Esophagus (tissue), 2 donors: ENCODE data around the gene METTL13. TPM values are rescaled to one million over a fixed set of nuclear protein-coding genes. Genes with fewer than 3 reads are reported as not detected.

Experiments
- H3K27ac ChIP-seq, 2 donors: one replicate each; pipeline ENCODE4 v1.5.1; 2013; ENCODE audit warnings: low read depth in 2 of 2, mild to moderate bottlenecking in 2 of 2, inconsistent platforms in 1 of 2, low read length in 1 of 2, moderate library complexity in 1 of 2
- H3K27me3 ChIP-seq, 2 donors: one replicate each; pipeline ENCODE4 v1.6.1; 2013; ENCODE audit warnings: low read length in 2 of 2, control low read depth in 1 of 2, mild to moderate bottlenecking in 1 of 2; ENCODE audit not compliant: insufficient read depth in 2 of 2, control insufficient read depth in 1 of 2
- H3K36me3 ChIP-seq, 2 donors: one replicate each; pipeline ENCODE4 v1.6.1; 2013; ENCODE audit warnings: low read length in 1 of 2; ENCODE audit not compliant: control insufficient read depth in 2 of 2, insufficient read depth in 2 of 2
- H3K4me1 ChIP-seq, 2 donors: one replicate each; pipeline ENCODE4 v1.6.1; 2013; ENCODE audit warnings: low read length in 1 of 2; ENCODE audit not compliant: control insufficient read depth in 2 of 2, insufficient read depth in 2 of 2
- H3K4me3 ChIP-seq, 2 donors: one replicate each; pipeline ENCODE4 v1.5.1; 2013; ENCODE audit warnings: low read length in 2 of 2, mild to moderate bottlenecking in 2 of 2, low read depth in 1 of 2, moderate library complexity in 1 of 2
- H3K9me3 ChIP-seq, 2 donors: one replicate each; pipeline ENCODE4 v1.6.1; 2013; ENCODE audit warnings: mild to moderate bottlenecking in 2 of 2, low read depth in 1 of 2, low read length in 1 of 2, moderate library complexity in 1 of 2; ENCODE audit not compliant: control insufficient read depth in 2 of 2, insufficient read depth in 1 of 2
- WGBS, 2 donors: extraction: QIAGEN DNeasy Blood & Tissue Kit; methylation state at CpG; one replicate each; pipeline ENCODE4 v1.1.7; 2013; 5-methylcytosine and 5-hydroxymethylcytosine counted together
- polyA plus RNA-seq, 2 donors: library from polyadenylated mRNA; stranded (reverse); fragments of 200-250 nt; gene quantifications; one replicate each; pipeline ENCODE4 v1.2.3, GENCODE V29; 2013
- donor health status: healthy with polysubstance abuse.
- donor health status: Bipolar disorder and iron deficiency.

The METTL13 gene
- polyA plus RNA-seq, 2 donors: 5.8 to 13.6 TPM

- H3K27ac ChIP-seq: no peak overlapping the region
- no peaks in the 10 kb centered on the region for H3K36me3 ChIP-seq
- H3K9me3 ChIP-seq: no peaks in the 10 kb centered on the region
- WGBS, 2 donors: 79 to 81% methylated on average over 2 of the region's 2 CpGs
- H3K27me3 ChIP-seq: no peaks in the 10 kb centered on the region
- H3K4me3 ChIP-seq: no peak overlapping the region
- H3K4me1 ChIP-seq: no peaks in the 10 kb centered on the region
These were observed 28.4 kb downstream of the METTL13 start for GRCh38 chr1:171809834-171810233.

- H3K27me3 ChIP-seq: no peaks in the 10 kb centered on the region
- H3K4me1 ChIP-seq: no peaks in the 10 kb centered on the region
- no peak overlapping the region for H3K27ac ChIP-seq
- H3K4me3 ChIP-seq: no peak overlapping the region
- H3K36me3 ChIP-seq: no peaks in the 10 kb centered on the region
- H3K9me3 ChIP-seq: no peaks in the 10 kb centered on the region
These were observed 30.2 kb downstream of the METTL13 start for GRCh38 chr1:171811672-171812071.

GRCh38 chr1:171814692-171815091 is 33.2 kb downstream of the METTL13 start:
- Histone ChIP-seq H3K9me3 (no peaks in the 10 kb centered on the region), H3K36me3 (no peaks in the 10 kb centered on the region), H3K4me3 (no peak overlapping the region), H3K27me3 (no peaks in the 10 kb centered on the region), H3K27ac (no peak overlapping the region), H3K4me1 (no peaks in the 10 kb centered on the region)
- WGBS, 2 donors: 50 to 55% methylated on average over 2 of the region's 2 CpGs

GRCh38 chr1:171816300-171816901 is 34.9 kb downstream of the METTL13 start:
- WGBS, 2 donors: 87 to 89% methylated on average over 3 of the region's 3 CpGs
- Histone ChIP-seq H3K27me3 (no peaks in the 10 kb centered on the region), H3K9me3 (no peaks in the 10 kb centered on the region), H3K4me3 (no peak overlapping the region), H3K27ac (no peak overlapping the region), H3K36me3 (no peaks in the 10 kb centered on the region), H3K4me1 (no peaks in the 10 kb centered on the region)

- Histone ChIP-seq H3K4me3 (no peak overlapping the region), H3K4me1 (no peaks in the 10 kb centered on the region), H3K27me3 (no peaks in the 10 kb centered on the region), H3K9me3 (no peaks in the 10 kb centered on the region), H3K27ac (no peak overlapping the region), H3K36me3 (no peaks in the 10 kb centered on the region)
- WGBS, 2 donors: 25 to 35% methylated on average over 3 of the region's 3 CpGs
These were observed 36.2 kb downstream of the METTL13 start for GRCh38 chr1:171817511-171818265.

GRCh38 chr1:171819946-171820345 is 38.5 kb downstream of the METTL13 start:
- Histone ChIP-seq H3K36me3 (no peaks in the 10 kb centered on the region), H3K27ac (no peak overlapping the region), H3K4me3 (no peak overlapping the region), H3K9me3 (no peaks in the 10 kb centered on the region), H3K27me3 (no peaks in the 10 kb centered on the region), H3K4me1 (no peaks in the 10 kb centered on the region)
- WGBS, 2 donors: 53 to 63% methylated on average over 2 of the region's 2 CpGs

- 93 to 95% methylated on average over 1 of the region's 1 CpG for WGBS, 2 donors
- Histone ChIP-seq H3K4me3 (no peak overlapping the region), H3K36me3 (no peaks in the 10 kb centered on the region), H3K27me3 (no peaks in the 10 kb centered on the region), H3K27ac (no peak overlapping the region), H3K4me1 (no peaks in the 10 kb centered on the region), H3K9me3 (peaks cover 0 to 7% of the 10 kb centered on the region in 2 donors)
These were observed 45.5 kb downstream of the METTL13 start for GRCh38 chr1:171826973-171827372.

GRCh38 chr1:171828794-171829193 is 47.3 kb downstream of the METTL13 start:
- H3K36me3 ChIP-seq: no peaks in the 10 kb centered on the region
- no peaks in the 10 kb centered on the region for H3K27me3 ChIP-seq
- no peak overlapping the region for H3K27ac ChIP-seq
- WGBS, 2 donors: 91 to 93% methylated on average over 11 of the region's 11 CpGs
- H3K4me1 ChIP-seq: no peaks in the 10 kb centered on the region
- peaks cover 0 to 7% of the 10 kb centered on the region in 2 donors for H3K9me3 ChIP-seq
- H3K4me3 ChIP-seq: no peak overlapping the region

- Histone ChIP-seq H3K27ac (no peak overlapping the region), H3K4me1 (no peaks in the 10 kb centered on the region), H3K27me3 (no peaks in the 10 kb centered on the region), H3K9me3 (no peaks in the 10 kb centered on the region), H3K36me3 (no peaks in the 10 kb centered on the region), H3K4me3 (no peak overlapping the region)
- WGBS, 2 donors: 73 to 79% methylated on average over 4 of the region's 4 CpGs
These were observed 51.8 kb downstream of the METTL13 start for GRCh38 chr1:171833091-171833825.
